CD14-positive monocyte (primary cell): Measurements from ENCODE around the gene TMTC2. TPM values are rescaled to one million over a fixed set of nuclear protein-coding genes. Genes with fewer than 3 reads are reported as not detected.

ENCODE experiments used
- DNase-seq, 3 donors: peaks; one replicate each; pipeline ENCODE4 v3.0.0-alpha.2; 2011 to 2022
- H2AFZ ChIP-seq: 2 replicates; pipeline ENCODE4 v1.6.0; 2012; ENCODE audit warnings: mild to moderate bottlenecking, low read depth, low read length, inconsistent platforms; ENCODE audit not compliant: insufficient read depth, poor library complexity, severe bottlenecking
- H3K27ac ChIP-seq, 2 donors: 1 replicate in 1 of 2; 2 replicates in 1 of 2; pipeline ENCODE4 v1.5.1; 2012 to 2013; ENCODE audit warnings: low read length in 2 of 2, control low read depth in 1 of 2, inconsistent platforms in 1 of 2, low read depth in 1 of 2, mild to moderate bottlenecking in 1 of 2
- H3K27me3 ChIP-seq, 2 donors: one replicate each; pipeline versions ENCODE4 v1.6.0 to v1.6.1; 2011 to 2013; ENCODE audit warnings: low read length in 2 of 2; ENCODE audit not compliant: control insufficient read depth in 2 of 2, insufficient read depth in 2 of 2
- H3K36me3 ChIP-seq, 2 donors: replicated peaks in 1 of 2; 1 replicate in 1 of 2; 2 replicates in 1 of 2; pipeline versions ENCODE4 v1.5.1 to v1.6.1; 2012 to 2013; ENCODE audit warnings: low read length in 2 of 2, control low read depth in 1 of 2, inconsistent platforms in 1 of 2, mild to moderate bottlenecking in 1 of 2; ENCODE audit not compliant: insufficient read depth in 2 of 2, control insufficient read depth in 1 of 2
- H3K4me1 ChIP-seq, 2 donors: 1 replicate in 1 of 2; 2 replicates in 1 of 2; pipeline versions ENCODE4 v1.5.1 to v1.6.1; 2012 to 2013; ENCODE audit warnings: low read length in 2 of 2, control low read depth in 1 of 2, inconsistent platforms in 1 of 2, mild to moderate bottlenecking in 1 of 2, moderate library complexity in 1 of 2; ENCODE audit not compliant: insufficient read depth in 2 of 2, control insufficient read depth in 1 of 2
- H3K4me2 ChIP-seq: replicated peaks from 2 replicates; pipeline ENCODE3; 2012; ENCODE audit warnings: low read length, moderate library complexity, mild to moderate bottlenecking; ENCODE audit not compliant: poor library complexity, severe bottlenecking; ENCODE audit errors: extremely low read depth
- H3K4me3 ChIP-seq, 3 experiments: fragments of 200-600 bp in 1 of 3; sonication (generic) in 1 of 3; replicated peaks in 1 of 3; 1 replicate in 2 of 3; 2 replicates in 1 of 3; pipeline ENCODE4 v1.5.1; 2011 to 2013; ENCODE audit warnings: low read length in 3 of 3, mild to moderate bottlenecking in 3 of 3, control low read depth in 2 of 3, low read depth in 2 of 3, inconsistent platforms in 1 of 3, moderate library complexity in 1 of 3
- H3K79me2 ChIP-seq: 2 replicates; pipeline ENCODE4 v1.6.0; 2012; ENCODE audit warnings: mild to moderate bottlenecking, control low read depth, inconsistent platforms, low read length, moderate library complexity; ENCODE audit not compliant: insufficient read depth
- H3K9ac ChIP-seq: 2 replicates; pipeline ENCODE4 v1.6.0; 2017; ENCODE audit warnings: low read length, mild to moderate bottlenecking; ENCODE audit not compliant: insufficient read depth, poor library complexity, severe bottlenecking
- H3K9me3 ChIP-seq, 2 donors: replicated peaks in 1 of 2; 1 replicate in 1 of 2; 2 replicates in 1 of 2; pipeline versions ENCODE4 v1.5.1 to v1.6.1; 2012 to 2013; ENCODE audit warnings: low read length in 2 of 2, control low read depth in 1 of 2; ENCODE audit not compliant: control insufficient read depth in 1 of 2, insufficient read depth in 1 of 2
- H4K20me1 ChIP-seq: 2 replicates; pipeline ENCODE4 v1.6.0; 2012; ENCODE audit warnings: mild to moderate bottlenecking, low read length, control low read depth, moderate library complexity; ENCODE audit not compliant: insufficient read depth
- H3K27ac Mint-ChIP-seq, 7 donors: one replicate each; pipeline ENCODE4 v1.8.0; 2020; ENCODE audit warnings: mild to moderate bottlenecking in 7 of 7, mixed read lengths in 7 of 7, moderate library complexity in 6 of 7, inconsistent platforms in 2 of 7
- H3K27me3 Mint-ChIP-seq, 3 donors: one replicate each; pipeline ENCODE4 v1.8.0; 2021 to 2022; ENCODE audit warnings: low read depth in 3 of 3, mild to moderate bottlenecking in 3 of 3, mixed read lengths in 3 of 3, moderate library complexity in 3 of 3, inconsistent platforms in 1 of 3
- H3K36me3 Mint-ChIP-seq, 2 donors: one replicate each; pipeline ENCODE4 v1.8.0; 2020; ENCODE audit warnings: mixed read lengths in 2 of 2, inconsistent platforms in 1 of 2, mild to moderate bottlenecking in 1 of 2
- H3K4me1 Mint-ChIP-seq: one replicate; pipeline ENCODE4 v1.8.0; 2020; ENCODE audit warnings: mild to moderate bottlenecking, mixed read lengths
- H3K4me3 Mint-ChIP-seq, 2 donors: one replicate each; pipeline ENCODE4 v1.8.0; 2020; ENCODE audit warnings: mild to moderate bottlenecking in 2 of 2, mixed read lengths in 2 of 2, moderate library complexity in 1 of 2
- H3K9me3 Mint-ChIP-seq, 7 donors: one replicate each; pipeline ENCODE4 v1.8.0; 2020 to 2022; ENCODE audit warnings: mixed read lengths in 7 of 7, mild to moderate bottlenecking in 6 of 7, moderate library complexity in 6 of 7, inconsistent platforms in 2 of 7
- WGBS: methylation state at CpG from one replicate; pipeline ENCODE4 v1.1.5; 2013; ENCODE audit warnings: missing lambda C conversion rate; ENCODE audit not compliant: insufficient coverage; 5-methylcytosine and 5-hydroxymethylcytosine counted together
- intact Hi-C, 2 donors: fragments of 100-400 bp; cut with micrococcal nuclease; formaldehyde crosslinking; loops; one replicate each; pipeline versions ENCODE4 v1.15.0 to v1.15.1; 2023
- polyA plus RNA-seq, 3 donors: library from polyadenylated mRNA; depleted of rRNA in 1 of 3; unstranded in 2 of 3; stranded (reverse) in 1 of 3; fragments of 300-500 nt in 2 of 3; fragments of >200 nt in 1 of 3; fragmentation: Illumina TruSeq in 2 of 3; gene quantifications; 1 replicate in 2 of 3; 2 replicates in 1 of 3; pipeline ENCODE4 v1.2.3, GENCODE V29; 2012 to 2021
- TF ChIP-seq, protein P1 (sequence below): fragments of 200-600 bp; IDR thresholded peaks from one replicate; pipeline ENCODE4 v1.8.0; 2022; ENCODE audit warnings: antibody characterized with exemption, mild to moderate bottlenecking

The TMTC2 gene
- polyA plus RNA-seq, 3 donors: 2.5 to 15.7 (median 3.3) TPM

DNA sequence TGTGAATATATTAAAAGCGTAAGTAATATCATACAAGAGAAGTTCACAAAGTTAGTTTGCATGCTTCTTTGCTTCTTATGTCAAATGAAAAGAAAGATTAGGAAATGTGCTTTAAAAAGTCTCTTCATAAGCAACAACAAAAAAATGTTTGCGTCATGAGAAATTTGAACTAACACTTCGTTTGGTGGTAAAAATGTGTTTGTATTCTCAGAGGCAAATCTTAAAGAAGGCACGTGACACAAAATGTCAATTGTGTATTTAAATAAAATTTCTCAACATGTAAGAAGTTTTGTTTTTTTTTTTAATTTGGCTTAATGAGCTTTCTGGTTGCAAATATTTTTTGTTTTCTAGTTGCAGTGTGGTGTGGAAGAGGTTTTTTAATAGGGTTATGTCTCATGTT, 93.8 kb downstream of the TMTC2 start:
- peaks cover 10 to 20% of the 10 kb centered on the region in 2 donors for H3K4me1 ChIP-seq
- H3K27me3 ChIP-seq: no peaks in the 10 kb centered on the region
- no peak overlapping the region for H3K4me3 ChIP-seq
- TF ChIP-seq, protein P1, sequence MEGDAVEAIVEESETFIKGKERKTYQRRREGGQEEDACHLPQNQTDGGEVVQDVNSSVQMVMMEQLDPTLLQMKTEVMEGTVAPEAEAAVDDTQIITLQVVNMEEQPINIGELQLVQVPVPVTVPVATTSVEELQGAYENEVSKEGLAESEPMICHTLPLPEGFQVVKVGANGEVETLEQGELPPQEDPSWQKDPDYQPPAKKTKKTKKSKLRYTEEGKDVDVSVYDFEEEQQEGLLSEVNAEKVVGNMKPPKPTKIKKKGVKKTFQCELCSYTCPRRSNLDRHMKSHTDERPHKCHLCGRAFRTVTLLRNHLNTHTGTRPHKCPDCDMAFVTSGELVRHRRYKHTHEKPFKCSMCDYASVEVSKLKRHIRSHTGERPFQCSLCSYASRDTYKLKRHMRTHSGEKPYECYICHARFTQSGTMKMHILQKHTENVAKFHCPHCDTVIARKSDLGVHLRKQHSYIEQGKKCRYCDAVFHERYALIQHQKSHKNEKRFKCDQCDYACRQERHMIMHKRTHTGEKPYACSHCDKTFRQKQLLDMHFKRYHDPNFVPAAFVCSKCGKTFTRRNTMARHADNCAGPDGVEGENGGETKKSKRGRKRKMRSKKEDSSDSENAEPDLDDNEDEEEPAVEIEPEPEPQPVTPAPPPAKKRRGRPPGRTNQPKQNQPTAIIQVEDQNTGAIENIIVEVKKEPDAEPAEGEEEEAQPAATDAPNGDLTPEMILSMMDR: no peak
- H4K20me1 ChIP-seq: no peaks in the 10 kb centered on the region
- no peak overlapping the region for H3K4me3 Mint-ChIP-seq
- H3K4me2 ChIP-seq: no peak overlapping the region
- H3K9ac ChIP-seq: no peak overlapping the region
- no peak overlapping the region for H3K27ac Mint-ChIP-seq
- peaks cover 0 to 1% (median 0%) of the 10 kb centered on the region in 7 donors for H3K9me3 Mint-ChIP-seq
- H3K27me3 Mint-ChIP-seq: no peaks in the 10 kb centered on the region
- H3K79me2 ChIP-seq: no peaks in the 10 kb centered on the region
- intact Hi-C loops: no loop called here
- WGBS: no CpG with 5 or more reads among the region's 4 CpGs
- H2AFZ ChIP-seq: no peak overlapping the region
- peaks cover 35% of the 10 kb centered on the region in 2 donors for H3K36me3 Mint-ChIP-seq
- peaks cover 0 to 14% of the 10 kb centered on the region in 2 donors for H3K36me3 ChIP-seq
- H3K27ac ChIP-seq: no peak overlapping the region
- H3K9me3 ChIP-seq: no peaks in the 10 kb centered on the region
- peaks cover 19% of the 10 kb centered on the region for H3K4me1 Mint-ChIP-seq
- no peak for DNase-seq

DNA sequence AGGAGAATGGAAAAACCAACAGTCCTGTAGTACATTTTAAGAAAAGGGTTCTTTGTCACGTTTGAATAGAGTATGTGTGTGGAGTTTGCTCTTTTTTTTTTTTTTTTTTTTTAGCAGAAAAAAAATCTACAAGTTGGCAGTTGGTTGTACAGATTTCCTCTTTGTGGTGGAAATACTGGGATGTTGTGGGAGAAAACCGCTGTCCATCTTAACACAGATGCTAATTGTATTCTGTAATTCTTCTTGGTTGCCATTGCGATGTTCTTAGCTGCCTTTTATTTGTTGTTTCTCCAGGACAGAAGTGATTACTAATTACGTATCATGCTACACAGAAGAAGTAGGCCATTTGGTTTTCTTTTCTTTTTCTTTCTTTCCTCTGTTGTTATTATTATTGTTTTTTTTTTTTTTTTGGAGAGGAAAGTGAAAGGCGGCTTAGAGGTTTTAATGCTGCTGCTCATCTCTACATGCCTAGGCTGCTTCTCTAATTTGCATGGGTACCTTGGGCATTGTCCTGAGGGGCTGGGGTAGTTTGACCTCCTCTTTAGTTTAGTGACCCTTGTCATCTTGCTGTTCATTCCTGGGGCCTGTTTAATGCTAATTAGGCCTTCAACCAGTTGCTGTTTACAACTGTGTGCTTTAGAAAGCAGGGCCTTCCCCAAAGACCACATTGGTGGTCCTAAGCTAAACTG, 94.7 kb downstream of the TMTC2 start:
- Histone ChIP-seq H3K4me1 (peaks cover 10 to 25% of the 10 kb centered on the region in 2 donors), H3K79me2 (no peaks in the 10 kb centered on the region), H3K9ac (no peak overlapping the region), H3K9me3 (no peaks in the 10 kb centered on the region), H2AFZ (no peak overlapping the region), H3K4me3 (no peak overlapping the region), H3K4me2 (no peak overlapping the region), H3K27me3 (no peaks in the 10 kb centered on the region), H3K27ac (no peak overlapping the region), H3K36me3 (peaks cover 0 to 9% of the 10 kb centered on the region in 2 donors), H4K20me1 (no peaks in the 10 kb centered on the region)
- H3K27ac Mint-ChIP-seq: peak overlapping the region in 2 of 7 donors; percentile 17 to 24
- intact Hi-C loops: no loop called here
- no CpG with 5 or more reads among the region's 5 CpGs for WGBS
- TF ChIP-seq, protein P1: no peak
- peaks cover 35 to 37% of the 10 kb centered on the region in 2 donors for H3K36me3 Mint-ChIP-seq
- H3K4me3 Mint-ChIP-seq: no peak overlapping the region
- peaks cover 23% of the 10 kb centered on the region for H3K4me1 Mint-ChIP-seq
- H3K27me3 Mint-ChIP-seq: no peaks in the 10 kb centered on the region
- peaks cover 0 to 1% (median 0%) of the 10 kb centered on the region in 7 donors for H3K9me3 Mint-ChIP-seq
- DNase-seq: no peak
